ENCODE results near the gene MCRIP2.

Gene MCRIP2

DNA sequence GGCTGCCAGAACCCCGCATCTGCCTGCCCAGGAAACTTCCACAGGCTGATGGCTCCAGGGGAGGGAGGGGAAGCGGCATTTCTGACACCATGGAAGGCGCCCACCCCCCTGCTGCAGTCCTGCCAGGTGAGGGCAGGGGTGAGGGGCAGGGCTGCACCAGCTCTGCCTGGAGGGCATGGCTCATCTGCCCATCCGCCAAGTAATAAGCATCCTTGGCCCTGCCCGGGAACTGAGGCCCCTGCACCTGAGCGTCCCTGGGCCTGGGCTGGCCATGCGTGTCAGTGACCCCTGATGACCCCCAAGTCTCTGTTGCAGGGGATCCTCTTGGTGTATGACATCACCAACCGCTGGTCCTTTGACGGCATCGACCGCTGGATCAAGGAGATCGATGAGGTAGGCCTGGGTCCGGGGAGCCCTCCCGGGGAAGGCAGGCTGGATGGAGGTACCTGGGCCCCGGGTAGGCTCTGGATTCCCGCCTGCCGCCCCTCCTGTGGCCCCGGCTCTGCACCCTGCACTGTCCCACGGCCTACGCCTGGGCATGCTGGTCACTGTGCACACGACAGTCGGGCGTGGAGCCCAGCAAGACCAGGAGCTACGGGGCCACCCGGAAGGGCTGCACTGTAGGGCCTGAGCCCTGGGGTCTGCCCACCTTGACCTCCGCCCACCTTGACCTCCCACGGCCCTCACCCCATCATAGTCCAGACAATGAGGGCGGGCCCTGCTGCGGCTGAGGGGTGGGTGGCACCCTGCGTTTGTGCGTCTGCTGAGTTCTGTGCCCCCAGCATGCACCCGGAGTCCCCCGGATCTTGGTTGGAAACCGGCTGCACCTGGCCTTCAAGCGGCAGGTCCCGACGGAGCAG, 16.3 kb upstream of the MCRIP2 start:
- no peak overlapping the region for H3K4me3 ChIP-seq (ENCODE audit: low read length)
- no peak for TF ChIP-seq ZNF274 (IDR thresholded peaks at IDR 0.05; ENCODE audit: low read depth, low read length)

GRCh38 chr16:625977-626765, 15.5 kb upstream of the MCRIP2 start:
- no peak for TF ChIP-seq ZNF274 (IDR thresholded peaks at IDR 0.05; ENCODE audit: low read depth, low read length)
- no peak overlapping the region for H3K4me3 ChIP-seq (ENCODE audit: low read length)

- TF ChIP-seq ZNF274 (IDR thresholded peaks at IDR 0.05; ENCODE audit: low read depth, low read length) = no peak
Observed at GRCh38 chr16:626787-627453, 14.7 kb upstream of the MCRIP2 start.

DNA sequence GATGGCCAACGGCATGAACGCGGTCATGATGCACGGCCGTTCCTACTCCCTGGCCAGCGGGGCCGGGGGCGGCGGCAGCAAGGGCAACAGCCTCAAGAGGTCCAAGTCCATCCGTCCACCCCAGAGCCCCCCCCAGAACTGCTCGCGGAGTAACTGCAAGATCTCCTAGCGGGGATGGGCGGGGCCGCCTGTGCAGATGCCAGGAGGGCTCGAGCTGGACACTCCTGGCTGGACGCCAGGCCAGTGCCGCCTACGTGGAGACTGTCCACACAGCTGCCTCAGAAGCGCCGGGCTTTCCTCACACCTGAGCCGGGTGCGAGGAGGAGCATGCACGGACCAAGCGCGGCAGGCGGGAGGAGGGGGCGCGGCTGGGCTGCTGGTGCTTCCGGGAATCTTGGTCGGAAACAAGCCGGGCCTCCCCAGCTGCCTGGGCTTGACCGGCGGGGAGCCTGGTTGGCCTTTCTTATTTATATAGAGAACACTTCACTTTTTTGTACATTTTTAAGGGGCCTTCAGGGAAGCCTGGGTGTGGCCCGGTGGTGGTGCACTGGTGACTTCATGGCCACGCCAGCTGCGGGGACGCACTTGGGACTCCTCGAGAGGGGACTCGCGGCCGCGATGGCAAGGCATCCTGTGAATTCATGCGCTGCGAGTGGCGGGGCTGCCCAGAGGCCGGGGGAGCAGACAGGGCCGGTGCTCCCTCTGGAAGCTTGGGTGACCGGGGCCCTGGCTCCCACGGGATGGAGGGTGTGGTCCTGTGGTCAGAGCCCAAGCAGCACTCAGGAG, 14.0 kb upstream of the MCRIP2 start:
- TF ChIP-seq ZNF274 (IDR thresholded peaks at IDR 0.05; ENCODE audit: low read depth, low read length) = no peak
- H3K4me3 ChIP-seq (ENCODE audit: low read length) = no peak overlapping the region

More at GRCh38 chr16:626787-627453, 14.7 kb upstream of the MCRIP2 start:
- no peak overlapping the region for H3K4me3 ChIP-seq (ENCODE audit: low read length)

GRCh38 chr16:628321-629061, 13.1 kb upstream of the MCRIP2 start:
- no peak for TF ChIP-seq ZNF274 (IDR thresholded peaks at IDR 0.05; ENCODE audit: low read depth, low read length)
- H3K4me3 ChIP-seq (ENCODE audit: low read length) = no peak overlapping the region

DNA sequence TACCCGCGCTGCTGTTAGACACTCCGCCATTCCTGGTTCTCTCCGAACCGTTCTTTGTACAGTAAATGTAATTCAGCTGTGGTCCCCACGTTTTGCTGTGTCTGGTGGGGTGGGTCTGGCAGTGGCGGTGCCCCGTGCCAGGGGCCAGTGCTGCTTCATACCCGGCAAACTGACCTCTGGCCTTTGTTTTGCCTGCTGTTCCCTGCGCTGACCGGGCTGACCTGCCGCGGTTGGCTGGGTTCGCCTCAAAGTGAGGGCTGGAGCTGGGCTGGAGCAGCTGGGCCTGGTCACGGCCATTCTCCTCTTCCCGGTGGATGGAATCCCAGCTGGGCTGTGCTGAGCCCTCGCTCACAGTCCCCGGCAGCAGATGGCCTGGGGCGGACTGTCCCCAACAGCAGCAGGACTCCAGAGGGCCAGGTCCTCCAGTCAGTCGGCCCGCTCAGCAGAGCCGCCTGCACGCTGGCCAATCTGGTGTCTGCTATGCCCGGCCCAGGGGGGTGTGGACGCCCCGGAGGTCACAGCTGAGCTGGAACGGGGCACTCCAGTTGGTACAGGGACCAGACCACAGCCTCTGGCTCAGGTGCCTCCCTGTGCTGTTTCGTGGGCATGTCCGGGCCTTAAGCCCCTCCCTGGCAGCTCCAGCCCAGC, 12.3 kb upstream of the MCRIP2 start:
- no peak for TF ChIP-seq ZNF274 (IDR thresholded peaks at IDR 0.05; ENCODE audit: low read depth, low read length)
- H3K4me3 ChIP-seq (ENCODE audit: low read length) = no peak overlapping the region

GRCh38 chr16:629833-630248, 11.8 kb upstream of the MCRIP2 start:
- H3K4me3 ChIP-seq (ENCODE audit: low read length) = no peak overlapping the region
- TF ChIP-seq ZNF274 (IDR thresholded peaks at IDR 0.05; ENCODE audit: low read depth, low read length) = no peak

DNA sequence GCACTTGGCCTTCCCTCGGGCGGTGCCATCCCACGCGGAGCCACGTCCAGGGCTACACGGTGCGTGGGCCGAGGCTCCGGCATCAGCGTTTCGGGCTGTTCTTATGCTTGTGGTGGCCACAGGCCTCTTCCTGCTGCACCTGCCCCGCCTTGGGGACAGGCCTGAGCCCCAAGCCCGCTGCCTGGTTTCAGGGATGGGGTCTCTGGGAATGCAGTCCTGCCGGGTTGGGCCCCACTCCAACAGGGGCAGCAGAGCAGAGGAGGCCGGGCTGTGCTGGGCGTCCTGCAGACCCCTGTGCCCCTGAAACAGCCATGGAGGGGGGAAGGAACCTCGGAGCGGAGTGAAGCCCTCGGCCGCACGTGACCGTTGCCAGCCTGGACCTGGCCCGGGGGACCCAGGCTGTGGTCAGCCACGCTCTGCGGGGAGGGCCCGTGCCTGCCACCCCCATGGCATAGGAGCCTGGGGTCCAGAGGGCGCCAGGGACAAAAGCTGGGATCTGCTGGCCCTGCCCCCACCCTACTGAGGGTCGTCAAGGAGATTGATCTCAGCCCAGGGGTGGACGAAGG, 11.3 kb upstream of the MCRIP2 start:
- no peak overlapping the region for H3K4me3 ChIP-seq (ENCODE audit: low read length)
- TF ChIP-seq ZNF274 (IDR thresholded peaks at IDR 0.05; ENCODE audit: low read depth, low read length) = no peak

DNA sequence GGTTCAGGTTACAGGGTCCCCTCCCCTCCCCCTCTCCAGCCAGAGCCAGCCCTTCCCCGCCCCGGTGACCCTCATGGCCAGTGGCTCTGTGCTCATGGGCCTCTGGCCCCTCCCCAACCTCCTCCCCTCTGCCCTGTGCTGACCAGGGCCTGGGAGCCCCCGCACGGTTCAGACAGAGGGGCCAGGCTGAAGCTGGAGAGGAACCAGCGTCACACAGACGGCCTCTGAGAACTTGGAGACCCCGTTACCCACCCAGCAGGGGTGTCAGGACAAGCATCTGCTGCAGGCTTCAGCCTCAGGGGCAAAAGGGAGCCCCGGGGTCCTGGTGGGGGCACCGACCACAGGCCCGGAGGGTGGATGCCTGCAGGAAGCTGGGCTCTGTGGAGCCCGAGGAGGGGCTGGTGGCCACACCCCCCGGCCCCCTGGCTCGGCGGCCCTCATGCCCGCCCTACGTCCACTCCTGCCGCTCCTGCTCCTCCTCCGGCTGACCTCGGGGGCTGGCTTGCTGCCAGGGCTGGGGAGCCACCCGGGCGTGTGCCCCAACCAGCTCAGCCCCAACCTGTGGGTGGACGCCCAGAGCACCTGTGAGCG, 10.7 kb upstream of the MCRIP2 start, which contains the start of gene WFIKKN1:
Gene WFIKKN1, plus strand, starts transcription at position 171 of the 591 bp plus-strand sequence. Its CDS starts 269 bp downstream, at position 440.
- no peak for TF ChIP-seq ZNF274 (IDR thresholded peaks at IDR 0.05; ENCODE audit: low read depth, low read length)
- no peak within 1 kb of the TSS for H3K4me3 ChIP-seq (ENCODE audit: low read length)

- no peak overlapping the region for H3K4me3 ChIP-seq (ENCODE audit: low read length)
- TF ChIP-seq ZNF274 (IDR thresholded peaks at IDR 0.05; ENCODE audit: low read depth, low read length) = no peak
Observed at GRCh38 chr16:631808-632358, 9.7 kb upstream of the MCRIP2 start.

DNA sequence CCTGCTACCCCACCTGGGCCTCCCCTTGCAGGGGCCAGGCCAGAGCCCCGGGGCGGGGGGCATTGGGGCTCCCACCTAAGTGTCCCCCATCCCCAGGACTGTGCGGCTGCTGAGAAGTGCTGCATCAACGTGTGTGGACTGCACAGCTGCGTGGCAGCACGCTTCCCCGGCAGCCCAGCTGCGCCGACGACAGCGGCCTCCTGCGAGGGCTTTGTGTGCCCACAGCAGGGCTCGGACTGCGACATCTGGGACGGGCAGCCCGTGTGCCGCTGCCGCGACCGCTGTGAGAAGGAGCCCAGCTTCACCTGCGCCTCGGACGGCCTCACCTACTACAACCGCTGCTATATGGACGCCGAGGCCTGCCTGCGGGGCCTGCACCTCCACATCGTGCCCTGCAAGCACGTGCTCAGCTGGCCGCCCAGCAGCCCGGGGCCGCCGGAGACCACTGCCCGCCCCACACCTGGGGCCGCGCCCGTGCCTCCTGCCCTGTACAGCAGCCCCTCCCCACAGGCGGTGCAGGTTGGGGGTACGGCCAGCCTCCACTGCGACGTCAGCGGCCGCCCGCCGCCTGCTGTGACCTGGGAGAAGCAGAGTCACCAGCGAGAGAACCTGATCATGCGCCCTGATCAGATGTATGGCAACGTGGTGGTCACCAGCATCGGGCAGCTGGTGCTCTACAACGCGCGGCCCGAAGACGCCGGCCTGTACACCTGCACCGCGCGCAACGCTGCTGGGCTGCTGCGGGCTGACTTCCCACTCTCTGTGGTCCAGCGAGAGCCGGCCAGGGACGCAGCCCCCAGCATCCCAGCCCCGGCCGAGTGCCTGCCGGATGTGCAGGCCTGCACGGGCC, 8.9 kb upstream of the MCRIP2 start:
- no peak overlapping the region for H3K4me3 ChIP-seq (ENCODE audit: low read length)
- no peak for TF ChIP-seq ZNF274 (IDR thresholded peaks at IDR 0.05; ENCODE audit: low read depth, low read length)

All from GM08714 (cell line).